ENCODE results near the gene HIBADH.

The HIBADH gene

DNA sequence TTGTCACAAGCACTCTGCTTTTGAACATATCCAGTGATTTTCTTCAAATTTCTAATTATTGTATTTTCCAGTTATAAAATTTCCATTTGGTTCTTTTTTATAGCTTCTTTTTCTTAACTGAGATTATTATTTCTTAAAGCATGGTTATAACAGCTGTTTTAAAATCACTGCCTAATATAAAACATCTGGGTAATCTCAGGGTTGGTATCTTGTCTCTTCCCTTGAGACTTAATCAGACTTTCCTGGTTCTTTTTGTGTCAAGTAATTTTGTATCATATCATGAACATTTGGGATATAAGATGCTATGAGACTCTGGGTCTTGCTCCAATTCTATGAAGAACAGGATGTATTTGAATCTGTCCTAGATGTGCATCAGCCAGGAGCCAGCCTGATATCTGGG lies 93.6 kb downstream of the HIBADH start:
- no peaks in the 10 kb centered on the region for H3K27me3 ChIP-seq (ENCODE audit: insufficient read depth, low read length)
- H3K9me3 ChIP-seq (ENCODE audit: low read length) = peaks cover 2% of the 10 kb centered on the region
- no peak overlapping the region for H2AFZ ChIP-seq (ENCODE audit: low read depth, low read length)
- H3K4me3 ChIP-seq (ENCODE audit: low read length) = no peak overlapping the region
- H3K36me3 ChIP-seq (ENCODE audit: insufficient read depth, low read length) = no peaks in the 10 kb centered on the region
- no peaks in the 10 kb centered on the region for H3K4me1 ChIP-seq (ENCODE audit: insufficient read depth, low read length)

DNA sequence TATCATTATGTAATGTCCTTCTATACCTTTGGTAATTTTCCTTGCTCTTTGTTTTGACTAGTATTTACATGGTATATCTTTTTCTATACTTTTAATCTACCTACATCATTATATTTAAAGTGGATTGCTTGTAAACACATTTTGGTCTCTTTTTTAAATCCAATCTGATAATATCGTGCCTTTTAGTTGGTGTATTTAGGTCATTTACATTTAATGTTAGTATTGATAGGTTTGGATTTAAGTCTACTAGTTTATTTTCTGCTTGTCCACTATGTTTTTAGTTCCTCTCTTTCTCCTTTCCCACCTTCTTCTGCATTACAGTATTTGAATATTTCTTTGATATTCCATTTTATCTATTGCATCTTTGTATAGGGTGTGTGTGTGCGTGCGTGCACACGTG lies 95.4 kb downstream of the HIBADH start:
- peaks cover 6% of the 10 kb centered on the region for H3K9me3 ChIP-seq (ENCODE audit: low read length)
- H3K4me1 ChIP-seq (ENCODE audit: insufficient read depth, low read length) = no peaks in the 10 kb centered on the region
- H3K4me3 ChIP-seq (ENCODE audit: low read length) = no peak overlapping the region
- H3K27me3 ChIP-seq (ENCODE audit: insufficient read depth, low read length) = no peaks in the 10 kb centered on the region
- H2AFZ ChIP-seq (ENCODE audit: low read depth, low read length) = no peak overlapping the region
- no peaks in the 10 kb centered on the region for H3K36me3 ChIP-seq (ENCODE audit: insufficient read depth, low read length)

DNA sequence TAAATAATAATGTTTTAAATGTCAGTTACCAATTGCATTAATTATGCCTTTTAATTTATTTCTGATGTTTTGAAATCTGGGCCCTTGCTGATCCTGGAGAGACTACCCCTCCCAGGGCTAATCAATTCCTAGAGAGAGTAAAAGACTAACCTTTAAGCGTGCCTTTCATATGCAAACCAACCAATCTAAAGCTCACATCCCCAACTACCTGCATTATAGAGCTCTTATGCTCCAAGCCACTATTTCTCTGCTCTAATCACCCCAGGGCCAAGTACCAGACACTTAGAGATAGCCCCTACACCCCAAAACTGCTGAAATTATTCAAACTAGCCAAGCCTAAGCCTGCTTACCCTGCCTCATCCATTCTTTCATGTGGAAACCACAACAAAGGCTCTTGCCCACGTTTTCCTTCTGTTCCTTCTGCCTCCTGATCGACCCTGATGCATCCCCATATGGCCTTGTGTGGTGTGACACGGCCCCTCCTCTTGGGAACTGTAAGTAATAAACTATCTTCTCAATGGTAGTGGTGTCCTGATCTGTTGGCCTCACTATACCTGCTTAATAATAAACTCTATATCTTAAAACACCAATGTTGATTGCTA lies 97.7 kb downstream of the HIBADH start:
- Histone ChIP-seq H3K27me3 (ENCODE audit: insufficient read depth, low read length) (no peaks in the 10 kb centered on the region), H2AFZ (ENCODE audit: low read depth, low read length) (no peak overlapping the region), H3K9me3 (ENCODE audit: low read length) (peaks cover 4% of the 10 kb centered on the region), H3K4me3 (ENCODE audit: low read length) (no peak overlapping the region), H3K36me3 (ENCODE audit: insufficient read depth, low read length) (no peaks in the 10 kb centered on the region), H3K4me1 (ENCODE audit: insufficient read depth, low read length) (no peaks in the 10 kb centered on the region)

DNA sequence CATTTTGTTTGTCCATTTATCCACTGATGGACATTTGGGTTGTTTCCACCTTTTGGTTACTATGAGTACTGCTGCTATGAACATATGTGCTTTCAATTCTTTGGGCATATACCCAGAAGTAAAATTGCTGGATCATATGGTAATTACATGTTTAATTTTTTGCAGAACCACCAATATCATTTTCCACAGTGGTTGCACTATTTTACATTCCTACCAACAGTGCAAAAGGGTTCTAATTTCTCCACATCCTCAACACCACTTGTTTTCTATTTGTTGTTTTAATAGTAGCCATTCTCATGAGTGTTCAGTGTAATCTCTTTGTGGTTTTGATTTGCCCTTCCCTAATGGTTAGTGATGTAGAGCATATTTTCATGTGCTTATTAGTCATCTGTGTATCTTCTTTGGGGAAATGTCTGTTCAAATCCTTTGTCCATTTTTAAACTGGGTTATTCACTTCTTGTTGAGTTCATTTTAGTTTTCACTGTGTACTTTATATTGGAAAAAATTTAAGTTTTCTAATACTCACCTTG lies 101.9 kb downstream of the HIBADH start:
- Histone ChIP-seq H3K36me3 (ENCODE audit: insufficient read depth, low read length) (no peaks in the 10 kb centered on the region), H3K4me1 (ENCODE audit: insufficient read depth, low read length) (no peaks in the 10 kb centered on the region), H3K9me3 (ENCODE audit: low read length) (peaks cover 7% of the 10 kb centered on the region), H3K27me3 (ENCODE audit: insufficient read depth, low read length) (no peaks in the 10 kb centered on the region), H2AFZ (ENCODE audit: low read depth, low read length) (no peak overlapping the region), H3K4me3 (ENCODE audit: low read length) (no peak overlapping the region)

DNA sequence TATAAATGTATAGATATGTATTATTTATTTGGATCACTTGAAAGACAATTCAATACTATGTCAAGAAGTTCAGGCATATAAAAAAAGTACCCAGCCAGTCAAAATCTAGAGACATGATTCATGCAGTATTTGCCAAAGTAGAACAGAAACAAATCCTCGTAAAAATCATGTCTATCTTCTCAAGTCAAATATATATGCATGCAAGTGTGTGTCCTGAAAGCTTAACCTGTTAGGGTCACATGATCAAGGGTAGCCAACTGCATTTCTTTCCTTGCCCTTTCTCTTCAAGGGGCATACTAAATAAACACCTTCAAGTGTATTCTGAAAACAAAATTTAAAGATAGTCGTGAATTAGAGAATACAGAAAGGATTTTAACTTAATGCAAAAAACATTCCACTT lies 107.0 kb downstream of the HIBADH start:
- Histone ChIP-seq H3K36me3 (ENCODE audit: insufficient read depth, low read length) (no peaks in the 10 kb centered on the region), H3K9me3 (ENCODE audit: low read length) (peaks cover 3% of the 10 kb centered on the region), H2AFZ (ENCODE audit: low read depth, low read length) (no peak overlapping the region), H3K4me3 (ENCODE audit: low read length) (no peak overlapping the region), H3K27me3 (ENCODE audit: insufficient read depth, low read length) (no peaks in the 10 kb centered on the region), H3K4me1 (ENCODE audit: insufficient read depth, low read length) (peaks cover 8% of the 10 kb centered on the region)

DNA sequence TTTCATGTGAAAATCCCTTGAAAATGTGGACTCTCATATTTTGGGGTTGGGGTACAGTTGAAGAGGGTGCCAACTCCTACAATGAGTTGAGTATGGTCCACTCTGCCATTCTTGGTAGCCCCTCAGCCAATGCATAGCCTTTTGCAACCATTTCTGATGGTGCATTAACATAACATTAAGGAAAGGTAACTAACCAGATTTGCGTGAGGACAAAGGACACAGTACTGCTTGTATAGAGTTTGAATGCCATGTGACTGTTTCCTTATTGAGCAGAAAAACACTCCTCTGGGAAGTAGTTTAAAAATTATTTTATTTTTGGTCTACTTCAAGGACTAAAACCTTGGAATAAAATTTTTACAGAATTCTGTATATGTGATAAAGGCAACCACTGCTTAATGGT lies 107.9 kb downstream of the HIBADH start:
- H3K27me3 ChIP-seq (ENCODE audit: insufficient read depth, low read length) = no peaks in the 10 kb centered on the region
- H2AFZ ChIP-seq (ENCODE audit: low read depth, low read length) = no peak overlapping the region
- peaks cover 8% of the 10 kb centered on the region for H3K4me1 ChIP-seq (ENCODE audit: insufficient read depth, low read length)
- no peaks in the 10 kb centered on the region for H3K36me3 ChIP-seq (ENCODE audit: insufficient read depth, low read length)
- H3K4me3 ChIP-seq (ENCODE audit: low read length) = no peak overlapping the region
- H3K9me3 ChIP-seq (ENCODE audit: low read length) = peaks cover 3% of the 10 kb centered on the region

DNA sequence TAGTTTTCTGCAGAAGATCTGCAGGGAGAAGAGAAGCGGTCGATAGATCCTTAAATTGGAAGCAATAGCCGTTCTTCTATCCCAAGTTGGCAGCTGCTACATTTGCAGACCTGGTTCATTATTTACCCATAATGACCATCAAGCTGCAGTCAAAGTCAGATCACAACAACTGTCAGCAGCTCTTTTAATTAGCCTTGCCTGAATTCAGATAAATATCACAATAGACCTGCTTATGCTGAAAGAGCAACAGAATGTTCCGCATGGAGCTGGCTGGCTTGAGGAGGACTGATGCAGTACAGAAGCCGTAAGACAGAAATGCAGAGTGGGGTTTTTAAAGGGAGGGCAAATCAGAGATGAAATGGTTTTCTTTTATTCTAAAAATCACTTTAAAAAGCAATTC lies 109.4 kb downstream of the HIBADH start:
- Histone ChIP-seq H3K9me3 (ENCODE audit: low read length) (peaks cover 3% of the 10 kb centered on the region), H3K27me3 (ENCODE audit: insufficient read depth, low read length) (no peaks in the 10 kb centered on the region), H3K4me1 (ENCODE audit: insufficient read depth, low read length) (peaks cover 8% of the 10 kb centered on the region), H3K4me3 (ENCODE audit: low read length) (no peak overlapping the region), H3K36me3 (ENCODE audit: insufficient read depth, low read length) (no peaks in the 10 kb centered on the region), H2AFZ (ENCODE audit: low read depth, low read length) (no peak overlapping the region)

DNA sequence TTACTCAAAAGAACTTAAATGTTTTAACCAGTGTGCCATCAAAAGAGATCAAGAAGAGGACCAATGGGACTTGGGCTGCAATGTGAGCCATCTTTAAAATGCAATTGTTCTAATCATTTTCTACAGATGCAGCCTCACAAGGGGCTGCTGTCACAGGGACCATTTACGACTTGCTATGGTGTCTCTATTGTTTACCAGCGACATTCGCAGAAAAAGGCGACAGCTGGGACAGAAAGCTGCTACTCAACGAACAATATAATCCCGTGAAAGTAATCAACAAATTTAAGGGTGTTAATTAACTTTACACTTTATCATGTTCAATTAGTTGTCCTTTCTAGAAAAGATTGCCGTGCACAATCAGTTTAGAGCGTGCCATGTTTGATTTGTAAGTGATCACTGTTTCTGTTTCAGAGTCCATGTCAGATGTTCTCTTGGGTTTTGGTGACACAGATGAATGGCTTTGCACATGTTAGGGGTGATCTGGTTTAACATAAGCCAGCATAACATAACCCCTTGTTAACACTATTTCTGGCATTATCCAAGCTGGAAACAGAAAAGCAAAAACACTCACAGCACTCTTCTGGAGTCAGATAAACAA lies 110.8 kb downstream of the HIBADH start:
- no peaks in the 10 kb centered on the region for H3K36me3 ChIP-seq (ENCODE audit: insufficient read depth, low read length)

DNA sequence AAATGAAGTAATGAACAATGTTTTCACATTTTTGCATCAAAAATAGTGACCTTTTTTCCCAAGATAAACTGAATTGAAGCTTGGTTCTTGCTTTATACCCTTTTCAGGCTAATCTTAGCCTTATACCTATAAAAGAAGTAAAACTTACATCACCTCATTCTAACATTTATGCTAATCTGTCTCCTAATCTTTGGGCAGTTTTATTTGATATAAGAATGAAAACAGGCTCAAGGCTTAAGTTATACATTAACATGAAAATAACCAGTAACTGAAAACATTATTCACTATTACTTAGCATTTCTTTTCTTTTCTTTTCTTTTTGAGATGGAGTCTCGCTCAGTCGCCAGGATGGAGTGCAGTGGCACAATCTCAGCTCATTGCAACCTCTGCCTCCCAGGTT lies 113.1 kb downstream of the HIBADH start:
- Histone ChIP-seq H2AFZ (ENCODE audit: low read depth, low read length) (no peak overlapping the region), H3K27me3 (ENCODE audit: insufficient read depth, low read length) (no peaks in the 10 kb centered on the region), H3K4me1 (ENCODE audit: insufficient read depth, low read length) (peaks cover 8% of the 10 kb centered on the region), H3K36me3 (ENCODE audit: insufficient read depth, low read length) (no peaks in the 10 kb centered on the region), H3K9me3 (ENCODE audit: low read length) (no peaks in the 10 kb centered on the region), H3K4me3 (ENCODE audit: low read length) (no peak overlapping the region)

More for the DNA sequence above, 110.8 kb downstream of the HIBADH start:
- no peak overlapping the region for H3K4me3 ChIP-seq (ENCODE audit: low read length)
- no peaks in the 10 kb centered on the region for H3K27me3 ChIP-seq (ENCODE audit: insufficient read depth, low read length)
- H3K9me3 ChIP-seq (ENCODE audit: low read length) = no peaks in the 10 kb centered on the region
- H3K4me1 ChIP-seq (ENCODE audit: insufficient read depth, low read length) = peaks cover 8% of the 10 kb centered on the region
- no peak overlapping the region for H2AFZ ChIP-seq (ENCODE audit: low read depth, low read length)

DNA sequence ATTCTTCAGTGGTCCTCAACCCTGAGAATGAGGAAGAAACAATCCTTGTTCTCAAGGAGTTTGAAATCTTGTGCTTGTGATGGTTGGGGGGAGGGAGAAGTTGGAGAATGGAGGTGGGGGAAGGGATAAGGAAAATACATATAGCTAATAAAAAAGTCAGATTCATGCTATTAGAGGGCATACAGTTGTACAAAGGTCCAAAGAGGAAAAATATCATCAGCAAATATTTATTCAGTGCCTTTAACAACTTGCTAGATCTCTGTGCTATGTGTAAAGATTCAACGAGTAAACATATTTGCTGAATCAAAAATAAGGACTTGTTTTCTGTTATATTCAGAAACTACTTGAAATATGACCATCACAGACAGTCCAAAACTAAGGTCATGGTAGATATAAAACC lies 114.4 kb downstream of the HIBADH start:
- Histone ChIP-seq H3K4me3 (ENCODE audit: low read length) (no peak overlapping the region), H3K27me3 (ENCODE audit: insufficient read depth, low read length) (no peaks in the 10 kb centered on the region), H3K9me3 (ENCODE audit: low read length) (no peaks in the 10 kb centered on the region), H3K4me1 (ENCODE audit: insufficient read depth, low read length) (peaks cover 5% of the 10 kb centered on the region), H3K36me3 (ENCODE audit: insufficient read depth, low read length) (no peaks in the 10 kb centered on the region), H2AFZ (ENCODE audit: low read depth, low read length) (no peak overlapping the region)

DNA sequence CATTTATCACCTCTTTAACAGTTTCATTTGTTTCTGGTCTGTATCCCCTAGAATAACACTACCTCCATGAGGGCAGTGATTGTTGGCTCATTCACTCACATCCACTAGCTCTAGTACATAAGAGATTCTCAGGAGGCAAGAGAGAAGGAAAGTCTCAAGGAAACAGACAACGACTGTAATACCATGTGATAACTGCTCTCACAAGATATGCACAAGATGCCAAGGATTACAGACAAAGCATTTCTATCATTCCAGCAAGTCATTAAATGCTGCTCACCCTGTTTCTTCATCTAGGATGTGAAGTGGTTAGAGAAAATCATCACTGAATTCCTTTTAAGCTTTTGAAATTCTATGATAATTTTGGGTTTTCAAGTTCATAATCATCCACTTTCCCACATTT lies 115.3 kb downstream of the HIBADH start:
- Histone ChIP-seq H3K4me1 (ENCODE audit: insufficient read depth, low read length) (peaks cover 2% of the 10 kb centered on the region), H2AFZ (ENCODE audit: low read depth, low read length) (no peak overlapping the region)

DNA sequence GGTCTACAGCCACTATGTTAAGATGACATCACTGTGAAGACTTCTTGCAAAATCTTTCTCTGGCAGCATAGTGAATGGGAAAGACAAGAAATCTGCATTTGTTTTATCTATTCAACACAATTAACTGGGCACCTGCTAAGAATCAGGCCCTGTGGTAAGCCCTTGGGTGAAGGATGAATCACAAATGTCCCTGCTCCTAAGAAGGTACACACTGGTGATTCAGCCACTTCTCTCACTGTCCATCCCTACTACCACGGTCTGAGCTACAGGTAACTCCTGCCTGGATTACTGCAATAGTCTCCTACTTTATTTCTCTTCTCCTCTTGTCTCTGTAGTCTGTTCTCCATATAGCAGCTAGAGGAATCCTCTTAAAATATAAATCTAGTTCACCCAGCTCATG lies 116.1 kb downstream of the HIBADH start:
- Histone ChIP-seq H3K4me1 (ENCODE audit: insufficient read depth, low read length) (no peaks in the 10 kb centered on the region), H3K9me3 (ENCODE audit: low read length) (no peaks in the 10 kb centered on the region)

More for the DNA sequence above, 115.3 kb downstream of the HIBADH start:
- no peaks in the 10 kb centered on the region for H3K36me3 ChIP-seq (ENCODE audit: insufficient read depth, low read length)
- H3K9me3 ChIP-seq (ENCODE audit: low read length) = no peaks in the 10 kb centered on the region
- H3K27me3 ChIP-seq (ENCODE audit: insufficient read depth, low read length) = no peaks in the 10 kb centered on the region
- H3K4me3 ChIP-seq (ENCODE audit: low read length) = no peak overlapping the region

DNA sequence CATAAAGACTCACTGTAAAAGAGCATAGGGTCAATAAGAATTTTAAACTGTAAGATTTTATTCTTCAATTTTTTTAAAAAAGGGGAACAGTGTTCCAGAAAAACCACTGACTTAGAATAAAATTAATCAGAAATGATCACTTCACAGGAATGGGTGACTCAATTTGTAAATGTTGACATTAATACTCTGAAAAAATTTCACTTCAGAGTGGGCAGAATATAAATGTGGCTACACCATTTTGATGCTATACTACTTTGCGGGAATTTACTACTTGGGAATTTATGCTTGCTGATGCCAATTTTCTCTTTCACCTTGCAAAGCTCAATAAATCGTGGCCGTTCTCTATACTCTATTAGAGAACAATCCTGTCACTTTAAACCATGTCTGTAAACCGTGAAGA lies 126.9 kb downstream of the HIBADH start:
- Histone ChIP-seq H2AFZ (ENCODE audit: low read depth, low read length) (no peak overlapping the region), H3K4me1 (ENCODE audit: insufficient read depth, low read length) (peaks cover 10% of the 10 kb centered on the region), H3K27me3 (ENCODE audit: insufficient read depth, low read length) (no peaks in the 10 kb centered on the region), H3K4me3 (ENCODE audit: low read length) (no peak overlapping the region), H3K9me3 (ENCODE audit: low read length) (peaks cover 4% of the 10 kb centered on the region), H3K36me3 (ENCODE audit: insufficient read depth, low read length) (peaks cover 29% of the 10 kb centered on the region)

More for the DNA sequence above, 116.1 kb downstream of the HIBADH start:
- Histone ChIP-seq H3K27me3 (ENCODE audit: insufficient read depth, low read length) (no peaks in the 10 kb centered on the region), H3K4me3 (ENCODE audit: low read length) (no peak overlapping the region), H2AFZ (ENCODE audit: low read depth, low read length) (no peak overlapping the region), H3K36me3 (ENCODE audit: insufficient read depth, low read length) (peaks cover 4% of the 10 kb centered on the region)

DNA sequence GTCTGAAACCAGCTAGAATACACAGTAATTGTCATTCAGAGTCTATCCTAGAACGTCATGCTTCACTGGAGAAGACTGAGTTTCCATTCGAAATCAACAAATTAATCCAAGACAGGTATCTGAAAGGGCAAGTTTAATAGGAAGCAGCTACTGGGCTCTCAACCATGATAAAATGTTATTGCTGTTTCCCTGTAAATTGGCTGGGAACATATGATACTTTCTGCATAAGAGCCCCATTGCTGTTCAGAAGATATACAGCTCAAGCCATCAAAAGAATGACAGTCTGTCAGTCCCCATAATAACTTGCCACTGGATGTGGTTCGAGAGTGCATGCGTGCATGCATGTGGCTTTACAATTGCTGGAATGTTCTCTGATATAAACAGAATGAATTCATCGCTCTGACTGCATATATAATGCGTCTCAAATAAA lies 129.0 kb downstream of the HIBADH start:
- no peak overlapping the region for H3K4me3 ChIP-seq (ENCODE audit: low read length)
- H3K4me1 ChIP-seq (ENCODE audit: insufficient read depth, low read length) = peaks cover 10% of the 10 kb centered on the region
- peaks cover 9% of the 10 kb centered on the region for H3K9me3 ChIP-seq (ENCODE audit: low read length)
- H3K36me3 ChIP-seq (ENCODE audit: insufficient read depth, low read length) = peaks cover 22% of the 10 kb centered on the region
- no peak overlapping the region for H2AFZ ChIP-seq (ENCODE audit: low read depth, low read length)
- H3K27me3 ChIP-seq (ENCODE audit: insufficient read depth, low read length) = no peaks in the 10 kb centered on the region

Measured in neuron (in vitro differentiated cells).